Amniotic stem cell (primary cell): ENCODE results near the gene RNF225.
"Not testable (repeated sequence)": the region's sequence is repeated elsewhere in the genome, so short reads cannot be mapped to it uniquely, and the experiment has no call there.

ENCODE experiments used
- DNase-seq: peaks from one replicate; lab custom pipeline; 2025; lab: John Stamatoyannopoulos, UW

RNF225 gene

GRCh38 chr19:58387338-58388174 is 7.9 kb upstream of the RNF225 start:
- DNase-seq: no peak

- no peak for DNase-seq
These were observed 7.3 kb upstream of the RNF225 start for GRCh38 chr19:58388175-58388526.

- DNase-seq: no peak
These were observed 2.3 kb upstream of the RNF225 start for GRCh38 chr19:58392945-58393724.

GRCh38 chr19:58393725-58394033 is 1.8 kb upstream of the RNF225 start:
- no peak for DNase-seq

GRCh38 chr19:58394821-58395219 is 636 bp upstream of the RNF225 start:
- no peak for DNase-seq

- no peak for DNase-seq
These were observed 647 bp downstream of the RNF225 start for GRCh38 chr19:58395979-58396627.

- no peak for DNase-seq
These were observed 1.5 kb downstream of the RNF225 start for GRCh38 chr19:58396691-58397532.

GRCh38 chr19:58397533-58398037 is 2.1 kb downstream of the RNF225 start:
- DNase-seq: no peak

GRCh38 chr19:58398087-58398486 is 2.6 kb downstream of the RNF225 start:
- no peak for DNase-seq

- no peak for DNase-seq
These were observed 3.1 kb downstream of the RNF225 start for GRCh38 chr19:58398545-58398944.

- no peak for DNase-seq
These were observed 4.4 kb downstream of the RNF225 start for GRCh38 chr19:58399903-58400302.

- no peak for DNase-seq
These were observed 5.0 kb downstream of the RNF225 start for GRCh38 chr19:58400316-58400915.

GRCh38 chr19:58400916-58401839 is 5.7 kb downstream of the RNF225 start:
- DNase-seq: peak; percentile 97

GRCh38 chr19:58401840-58402421 is 6.5 kb downstream of the RNF225 start:
- DNase-seq: no peak

GRCh38 chr19:58403920-58404478 is 8.5 kb downstream of the RNF225 start:
- not testable (repeated sequence) for DNase-seq

GRCh38 chr19:58406818-58407657 is 11.6 kb downstream of the RNF225 start:
- DNase-seq: no peak

- no peak for DNase-seq
These were observed 12.2 kb downstream of the RNF225 start for GRCh38 chr19:58407658-58408151.
